T1000 (cell line): ENCODE results near the gene ZNF618.

Source experiments
- DNase-seq: peaks from one replicate; lab custom pipeline; 2025; ENCODE audit warnings: mixed read lengths; lab: John Stamatoyannopoulos, UW

Gene ZNF618

DNA sequence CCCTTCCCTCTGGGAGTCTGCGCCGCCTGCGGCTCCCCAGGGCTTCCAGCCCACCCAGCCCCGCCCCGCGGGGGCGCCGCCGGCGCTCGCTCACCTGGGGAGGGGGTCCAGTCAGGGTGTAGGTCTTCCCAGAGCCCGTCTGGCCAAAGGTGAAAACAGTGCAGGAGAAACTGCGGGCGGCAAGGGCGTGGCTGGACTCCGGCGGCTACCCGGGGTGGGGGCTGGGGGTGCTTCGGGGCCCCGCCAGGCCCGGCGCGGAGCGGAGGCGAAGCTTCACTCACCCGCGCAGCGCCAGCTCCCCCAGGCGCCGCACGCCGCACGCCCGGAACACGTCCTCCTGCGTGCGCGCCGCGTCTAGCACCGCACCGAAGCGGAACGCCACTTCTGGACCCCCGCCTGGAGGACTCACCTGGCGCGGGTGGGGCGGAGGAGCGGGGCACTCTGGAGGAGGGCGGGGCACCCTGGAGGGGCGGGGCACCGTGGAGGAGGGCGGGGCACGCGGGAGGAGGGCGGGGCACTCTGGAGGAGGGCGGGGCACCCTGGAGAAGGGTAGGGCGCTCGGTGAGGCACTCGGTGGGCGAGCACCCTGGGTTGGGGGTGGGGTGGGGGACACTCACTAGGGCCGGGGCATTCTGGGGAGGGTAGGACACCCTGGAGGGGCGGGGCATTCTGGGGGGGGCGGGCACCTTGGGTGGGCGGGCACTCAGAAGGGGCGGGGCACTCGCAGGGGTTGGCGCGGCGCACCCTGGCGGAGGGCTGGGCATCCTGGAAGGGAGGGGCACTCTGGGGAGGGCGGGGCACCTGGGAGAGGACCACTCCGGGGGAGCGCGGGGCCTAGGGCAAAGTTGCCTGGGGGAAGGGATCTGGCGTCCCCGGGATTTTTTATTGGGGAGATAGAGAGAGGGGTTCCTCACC, 222.2 kb downstream of the ZNF618 start:
- no peak for DNase-seq

DNA sequence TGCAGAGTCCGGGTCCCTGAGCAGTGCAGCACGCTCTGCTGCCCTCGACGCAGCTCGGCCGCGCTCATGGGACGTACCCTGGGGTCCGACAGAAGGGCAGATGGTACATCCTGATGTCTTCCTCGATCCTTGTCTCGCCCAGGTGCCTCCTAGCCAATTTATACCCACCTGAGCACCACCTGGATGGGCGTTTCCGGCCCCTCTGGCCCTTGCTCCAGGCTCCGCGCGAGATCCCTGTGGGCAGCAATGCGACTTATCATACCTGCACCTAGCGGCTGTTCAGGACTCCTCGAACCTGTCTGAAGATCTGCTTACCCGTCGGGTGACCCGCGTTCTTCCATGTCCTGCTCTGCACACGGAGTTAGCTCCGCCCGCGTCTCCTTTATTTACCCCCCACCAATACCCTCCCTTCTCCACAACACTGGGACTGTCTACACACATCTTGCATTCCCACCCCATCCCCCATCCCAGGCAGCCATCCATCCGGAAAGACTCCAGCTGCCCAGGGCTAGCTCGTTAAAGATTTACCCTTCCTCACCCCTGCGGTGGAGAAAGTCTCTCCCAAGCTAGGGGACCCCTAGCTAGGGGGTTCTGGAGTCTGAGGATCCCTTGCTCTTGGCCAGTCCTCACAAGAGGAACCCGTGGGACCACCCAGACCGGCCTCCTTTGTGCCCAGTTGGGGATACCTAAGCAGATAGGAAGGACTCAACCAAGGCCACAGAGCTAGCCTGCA, 223.0 kb downstream of the ZNF618 start, which contains the start of gene KIF12:
TSS of gene KIF12 (minus strand) at position 357 of the 733 bp plus-strand sequence. CDS start at position 341, 16 bp downstream.
- no peak for DNase-seq

DNA sequence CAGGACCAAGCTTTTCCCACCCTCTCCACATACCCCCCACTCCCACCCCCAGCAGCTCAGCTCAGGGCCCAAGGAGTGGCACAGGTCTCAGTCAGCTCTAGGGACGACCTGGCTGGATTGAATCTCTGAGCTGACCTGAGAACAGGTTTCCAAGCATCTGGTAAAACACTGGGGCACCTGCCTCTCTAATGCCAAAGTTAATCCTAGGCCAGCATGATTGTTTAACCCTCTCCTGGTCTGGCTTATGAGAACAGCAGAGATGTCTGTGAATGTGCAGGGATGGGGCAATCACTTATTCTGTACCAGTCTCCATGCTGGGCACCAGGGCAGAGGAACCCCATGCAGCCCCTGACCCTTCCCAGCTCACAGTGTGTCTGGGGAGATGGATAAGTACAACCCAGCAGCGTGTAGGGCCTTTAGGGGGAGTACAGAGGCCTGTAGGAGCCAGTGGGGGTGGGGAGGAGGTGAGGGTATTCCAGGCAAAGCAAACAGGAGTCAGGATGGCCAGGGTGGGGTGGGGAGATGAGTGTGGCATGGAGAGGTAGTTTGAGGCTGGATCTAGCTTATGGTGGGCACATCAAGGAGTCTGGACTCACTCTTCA, 223.7 kb downstream of the ZNF618 start:
- DNase-seq: no peak

DNA sequence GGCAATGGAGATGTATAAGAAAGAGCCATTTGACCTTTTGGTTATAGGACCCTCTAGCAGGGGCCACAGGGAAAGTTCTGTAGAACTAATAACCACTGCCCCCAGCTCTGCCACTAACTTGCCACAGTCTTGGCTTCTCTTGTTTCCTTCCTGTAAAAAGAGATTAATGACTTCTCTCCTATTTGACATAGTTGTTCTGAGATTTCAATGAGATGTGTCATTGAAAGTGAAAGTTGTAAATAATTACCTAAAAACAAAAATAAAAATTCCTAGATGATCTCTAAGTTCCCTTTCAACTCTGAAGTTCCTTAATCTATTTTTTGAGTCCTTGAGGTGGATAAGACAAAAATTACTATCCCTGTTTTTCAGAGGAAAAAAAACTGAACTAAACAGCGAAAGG, 224.4 kb downstream of the ZNF618 start:
- no peak for DNase-seq

DNA sequence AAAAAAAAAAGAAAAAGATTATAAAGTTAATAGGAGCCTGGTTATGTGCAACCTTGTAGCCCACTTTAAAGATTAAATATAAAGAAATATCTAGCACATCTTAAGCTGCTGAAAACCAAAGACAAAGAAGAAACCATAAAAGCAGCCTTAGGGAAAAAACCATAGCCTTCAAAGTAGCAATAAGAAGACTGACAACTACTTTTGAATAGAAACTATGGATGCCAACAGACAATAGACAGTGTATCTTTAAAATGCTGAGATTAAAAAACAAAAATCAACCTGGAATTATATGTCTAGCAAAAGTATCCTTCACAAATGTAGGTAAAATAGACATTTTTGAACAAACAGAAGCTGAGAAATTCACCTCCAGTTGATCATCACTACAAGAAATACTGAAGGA, 226.4 kb downstream of the ZNF618 start:
- DNase-seq: no peak

DNA sequence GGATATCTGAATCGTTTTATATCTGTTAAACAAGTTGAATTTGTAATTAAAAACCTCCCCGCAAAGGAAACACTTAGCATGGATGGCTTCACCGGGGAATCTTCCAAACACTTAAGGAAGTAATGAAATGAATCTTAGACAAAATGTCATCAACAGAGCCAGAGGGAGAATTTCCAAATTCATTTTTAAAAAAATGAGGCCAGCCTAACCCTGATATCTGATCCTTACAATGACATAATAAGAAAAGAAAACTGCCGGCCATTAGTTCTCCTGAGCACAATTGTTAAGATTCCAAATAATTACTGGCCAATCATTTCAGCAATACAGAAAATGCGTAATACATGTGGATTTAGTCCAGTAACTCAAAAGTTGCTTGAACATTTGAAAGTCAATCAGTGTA, 229.1 kb downstream of the ZNF618 start:
- DNase-seq: no peak
